ENCODE data around the gene SPHK1.

GRCh38 chr17:76433693-76434092 is 49.3 kb downstream of the SPHK1 start:
- TF ChIP-seq CTCF (IDR thresholded peaks at IDR 0.05 in 4 of 5, conservative IDR thresholded peaks at IDR 0.05 in 1 of 5) (no peak), POLR2A (IDR thresholded peaks at IDR 0.05) (no peak)

All from gastrocnemius medialis (tissue), 4 donors.